Gastrocnemius medialis (tissue), 4 donors: ENCODE measurements around the gene AMBRA1. TPM values are rescaled to one million over a fixed set of nuclear protein-coding genes. Genes with fewer than 3 reads are reported as not detected.

Experiments
- ATAC-seq, 2 donors: fragments of 150-250 bp; one replicate each; pipeline ENCODE4 v1.9.1; 2016
- DNase-seq, 2 donors: peaks; one replicate each; pipeline ENCODE4 v3.0.0-alpha.2; 2019
- H3K27ac ChIP-seq, 4 donors: fragments of 200-600 bp; sonication (generic); 1 replicate in 1 of 4; 2 replicates in 3 of 4; pipeline ENCODE4 v1.5.1; 2016 to 2018; ENCODE audit warnings: mild to moderate bottlenecking in 2 of 4, moderate library complexity in 1 of 4
- H3K27me3 ChIP-seq, 3 donors: fragments of 200-600 bp; sonication (generic) in 2 of 3; 1 replicate in 1 of 3; 2 replicates in 2 of 3; pipeline versions ENCODE4 v1.5.1 to v1.6.0; 2016 to 2019; ENCODE audit warnings: mild to moderate bottlenecking in 1 of 3, moderate library complexity in 1 of 3
- H3K36me3 ChIP-seq, 2 donors: fragments of 200-600 bp; sonication (generic) in 1 of 2; one replicate each; pipeline ENCODE4 v1.5.1; 2017 to 2018
- H3K4me1 ChIP-seq, 2 donors: fragments of 200-600 bp; sonication (generic) in 1 of 2; one replicate each; pipeline ENCODE4 v1.5.1; 2016 to 2017; ENCODE audit warnings: mild to moderate bottlenecking in 2 of 2
- H3K4me3 ChIP-seq, 4 donors: fragments of 200-600 bp; sonication (generic) in 3 of 4; 1 replicate in 1 of 4; 2 replicates in 3 of 4; pipeline ENCODE4 v1.5.1; 2016 to 2019; ENCODE audit warnings: mild to moderate bottlenecking in 2 of 4
- H3K9me3 ChIP-seq, 3 donors: fragments of 200-600 bp; sonication (generic) in 2 of 3; 1 replicate in 1 of 3; 2 replicates in 2 of 3; pipeline ENCODE4 v1.5.1; 2016 to 2019
- POLR2A ChIP-seq, 2 donors: fragments of 450-650 bp; IDR thresholded peaks; one replicate each; pipeline ENCODE4 v1.6.1; 2017; ENCODE audit warnings: antibody characterized with exemption in 2 of 2, mild to moderate bottlenecking in 2 of 2, moderate library complexity in 2 of 2
- in situ Hi-C, 4 donors: fragments of 200-750 bp; cut with MboI; loops; one replicate each; pipeline versions ENCODE4 v1.15.0 to v1.8.0; 2017; ENCODE audit warnings: low sequenced_read_pairs in 4 of 4
- intact Hi-C: fragments of 100-400 bp; cut with DNase I; formaldehyde crosslinking; loops from one replicate; pipeline ENCODE4 v1.15.1; 2023; ENCODE audit warnings: low total_unique reads
- total RNA-seq, 4 donors: library from RNA; depleted of rRNA; stranded (reverse); fragments of >200 nt; gene quantifications; one replicate each; pipeline versions ENCODE4 v1.1.0 to v1.2.3, GENCODE V29; 2016
- TF ChIP-seq, protein P1 (sequence below), 5 experiments: fragments of 450-650 bp in 3 of 5; fragments of 200-600 bp in 2 of 5; sonication (generic) in 2 of 5; IDR thresholded peaks in 4 of 5; conservative IDR thresholded peaks in 1 of 5; 1 replicate in 4 of 5; 2 replicates in 1 of 5; pipeline ENCODE4 v1.5.1; 2016 to 2019; ENCODE audit warnings: antibody characterized with exemption in 5 of 5, mild to moderate bottlenecking in 3 of 5, moderate library complexity in 3 of 5

Gene AMBRA1
- total RNA-seq, 4 donors from 2014 or later = 17.3 to 24.3 (median 20.7) TPM

- H3K27me3 ChIP-seq = no peaks in the 10 kb centered on the region
- intact Hi-C loops (loop anchor here (1.0 to 10.0 kb wide), 3 partner anchors 14 to 1058 kb away; partner anchors contain the start of genes PACSIN3 and PSMC3), in situ Hi-C loops (no loop called here)
- DNase-seq = no peak
- no peaks in the 10 kb centered on the region for H3K9me3 ChIP-seq
- H3K27ac ChIP-seq = peak overlapping the region; percentile 98 to 100 (median 98)
- no peak overlapping the region for H3K4me3 ChIP-seq
- peaks cover 0 to 39% of the 10 kb centered on the region in 2 donors for H3K36me3 ChIP-seq
- TF ChIP-seq, protein P1, sequence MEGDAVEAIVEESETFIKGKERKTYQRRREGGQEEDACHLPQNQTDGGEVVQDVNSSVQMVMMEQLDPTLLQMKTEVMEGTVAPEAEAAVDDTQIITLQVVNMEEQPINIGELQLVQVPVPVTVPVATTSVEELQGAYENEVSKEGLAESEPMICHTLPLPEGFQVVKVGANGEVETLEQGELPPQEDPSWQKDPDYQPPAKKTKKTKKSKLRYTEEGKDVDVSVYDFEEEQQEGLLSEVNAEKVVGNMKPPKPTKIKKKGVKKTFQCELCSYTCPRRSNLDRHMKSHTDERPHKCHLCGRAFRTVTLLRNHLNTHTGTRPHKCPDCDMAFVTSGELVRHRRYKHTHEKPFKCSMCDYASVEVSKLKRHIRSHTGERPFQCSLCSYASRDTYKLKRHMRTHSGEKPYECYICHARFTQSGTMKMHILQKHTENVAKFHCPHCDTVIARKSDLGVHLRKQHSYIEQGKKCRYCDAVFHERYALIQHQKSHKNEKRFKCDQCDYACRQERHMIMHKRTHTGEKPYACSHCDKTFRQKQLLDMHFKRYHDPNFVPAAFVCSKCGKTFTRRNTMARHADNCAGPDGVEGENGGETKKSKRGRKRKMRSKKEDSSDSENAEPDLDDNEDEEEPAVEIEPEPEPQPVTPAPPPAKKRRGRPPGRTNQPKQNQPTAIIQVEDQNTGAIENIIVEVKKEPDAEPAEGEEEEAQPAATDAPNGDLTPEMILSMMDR (IDR thresholded peaks at IDR 0.05 in 4 of 5, conservative IDR thresholded peaks at IDR 0.05 in 1 of 5) = no peak
- no peak for TF ChIP-seq POLR2A (IDR thresholded peaks at IDR 0.05)
- peaks cover 52 to 60% of the 10 kb centered on the region in 2 donors for H3K4me1 ChIP-seq
- ATAC-seq = no peak
Observed at GRCh38 chr11:46366661-46367161, 227.1 kb downstream of the AMBRA1 start.

GRCh38 chr11:46366260-46366659 lies 227.6 kb downstream of the AMBRA1 start:
- intact Hi-C loops = loop anchor here (10.0 kb wide), 2 partner anchors 819 to 1059 kb away; partner anchors contain the start of genes PACSIN3 and PSMC3
- peak overlapping the region; percentile 98 to 100 (median 98) for H3K27ac ChIP-seq

DNA sequence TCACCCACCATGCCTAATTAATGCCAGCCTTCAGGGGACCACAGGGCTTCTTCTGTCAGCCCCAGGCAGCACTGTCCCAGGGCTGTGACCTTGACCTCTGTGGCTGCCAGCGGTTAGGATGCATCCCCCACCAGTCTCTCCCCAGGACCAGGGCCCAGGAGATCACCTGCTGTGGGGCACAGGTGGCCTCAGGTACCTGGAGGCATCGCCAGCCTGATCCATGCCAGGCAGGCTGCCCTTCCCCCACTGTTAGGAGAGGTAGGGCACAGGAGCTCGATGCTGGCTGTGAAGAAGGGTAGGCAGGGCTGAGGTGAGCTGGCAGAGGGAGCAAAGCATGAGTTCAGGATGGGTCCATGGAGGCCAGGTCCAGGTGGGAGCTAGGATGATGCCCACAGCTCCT lies 229.0 kb downstream of the AMBRA1 start:
- Histone ChIP-seq H3K4me1 (peaks cover 68 to 74% of the 10 kb centered on the region in 2 donors), H3K9me3 (no peaks in the 10 kb centered on the region), H3K27me3 (no peaks in the 10 kb centered on the region), H3K27ac (peak overlapping the region; percentile 98 to 100 (median 98)), H3K36me3 (peaks cover 0 to 20% of the 10 kb centered on the region in 2 donors), H3K4me3 (no peak overlapping the region)
- ATAC-seq (no peak), DNase-seq (no peak)
- no peak for TF ChIP-seq POLR2A (IDR thresholded peaks at IDR 0.05)
- TF ChIP-seq, protein P1 (IDR thresholded peaks at IDR 0.05 in 4 of 5, conservative IDR thresholded peaks at IDR 0.05 in 1 of 5) = no peak
- in situ Hi-C loops (no loop called here), intact Hi-C loops (loop anchor here (5.0 to 10.0 kb wide), 3 partner anchors 338 to 1060 kb away; partner anchors contain the start of genes ARHGAP1, PACSIN3, PSMC3 and ZNF408)

More at GRCh38 chr11:46366260-46366659, 227.6 kb downstream of the AMBRA1 start:
- Histone ChIP-seq H3K9me3 (no peaks in the 10 kb centered on the region), H3K4me1 (peaks cover 53 to 61% of the 10 kb centered on the region in 2 donors), H3K36me3 (peaks cover 0 to 35% of the 10 kb centered on the region in 2 donors), H3K27me3 (no peaks in the 10 kb centered on the region), H3K4me3 (no peak overlapping the region)
- in situ Hi-C loops = no loop called here
- ATAC-seq (no peak), DNase-seq (no peak)
- TF ChIP-seq, protein P1 (IDR thresholded peaks at IDR 0.05 in 4 of 5, conservative IDR thresholded peaks at IDR 0.05 in 1 of 5) = no peak
- TF ChIP-seq POLR2A (IDR thresholded peaks at IDR 0.05) = no peak

DNA sequence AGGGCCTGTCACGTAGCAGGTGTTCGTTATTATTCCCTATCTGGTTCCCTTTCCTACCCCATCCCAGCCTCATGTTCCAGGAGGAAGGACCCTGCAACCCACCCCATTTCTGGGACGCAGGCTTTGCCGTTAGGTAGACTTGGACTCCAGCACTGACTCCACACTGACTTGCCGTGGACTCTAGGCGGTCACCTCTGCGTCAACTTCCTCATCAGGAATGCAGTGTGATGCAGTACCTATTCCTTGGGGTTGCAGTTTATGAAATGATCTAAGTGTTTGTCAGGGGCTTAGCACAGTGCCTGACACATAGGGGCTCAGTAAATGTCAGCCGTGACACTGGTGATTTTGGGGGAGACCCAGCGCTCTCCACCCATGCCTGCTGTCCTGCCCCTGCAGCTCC lies 229.8 kb downstream of the AMBRA1 start:
- peaks cover 0 to 14% of the 10 kb centered on the region in 2 donors for H3K36me3 ChIP-seq
- in situ Hi-C loops = no loop called here
- TF ChIP-seq, protein P1 (IDR thresholded peaks at IDR 0.05 in 4 of 5, conservative IDR thresholded peaks at IDR 0.05 in 1 of 5) = no peak
- TF ChIP-seq POLR2A (IDR thresholded peaks at IDR 0.05) = no peak
- DNase-seq (no peak), ATAC-seq (no peak)
- peak overlapping the region; percentile 98 to 100 (median 98) for H3K27ac ChIP-seq
- H3K9me3 ChIP-seq = no peaks in the 10 kb centered on the region
- intact Hi-C loops = loop anchor here (5.0 to 10.0 kb wide), 3 partner anchors 338 to 1061 kb away; partner anchors contain the start of genes ARHGAP1, PACSIN3, PSMC3 and ZNF408
- H3K4me3 ChIP-seq = peak overlapping the region; percentile 15 to 77 (median 54)
- H3K27me3 ChIP-seq = no peaks in the 10 kb centered on the region
- H3K4me1 ChIP-seq = peaks cover 69 to 74% of the 10 kb centered on the region in 2 donors
